ENCODE measurements around the gene RABGAP1L.
"Not testable (repeated sequence)": the region's sequence is repeated elsewhere in the genome, so short reads cannot be mapped to it uniquely, and the experiment has no call there.

RABGAP1L gene

GRCh38 chr1:174153825-174154107 lies 5.6 kb upstream of the RABGAP1L start:
- no peak for DNase-seq (ENCODE audit: low read depth)

DNA sequence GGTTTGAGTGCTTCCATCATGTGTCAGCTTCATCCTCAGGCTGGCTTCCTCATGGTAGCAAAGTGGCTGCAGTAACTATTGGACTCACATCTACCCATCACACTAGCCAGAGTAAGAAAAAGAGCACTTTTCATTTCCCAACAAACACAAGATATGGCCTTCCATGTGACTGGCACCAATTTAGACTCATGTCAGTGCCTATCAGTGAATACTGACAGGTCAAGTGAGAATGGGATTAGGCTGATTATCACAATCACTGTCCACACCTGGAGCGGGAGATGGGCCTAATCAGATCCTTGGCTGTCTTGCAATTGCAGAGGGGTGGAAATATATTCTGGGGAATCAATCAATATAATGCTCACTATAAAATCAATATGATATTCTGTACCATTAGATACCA lies 2.9 kb upstream of the RABGAP1L start:
- DNase-seq (ENCODE audit: low read depth), result no peak

GRCh38 chr1:174157157-174157806 lies 2.0 kb upstream of the RABGAP1L start:
- no peak for DNase-seq (ENCODE audit: low read depth)

GRCh38 chr1:174158767-174159251 lies 511 bp upstream of the RABGAP1L start:
- DNase-seq (ENCODE audit: low read depth), result no peak

DNA sequence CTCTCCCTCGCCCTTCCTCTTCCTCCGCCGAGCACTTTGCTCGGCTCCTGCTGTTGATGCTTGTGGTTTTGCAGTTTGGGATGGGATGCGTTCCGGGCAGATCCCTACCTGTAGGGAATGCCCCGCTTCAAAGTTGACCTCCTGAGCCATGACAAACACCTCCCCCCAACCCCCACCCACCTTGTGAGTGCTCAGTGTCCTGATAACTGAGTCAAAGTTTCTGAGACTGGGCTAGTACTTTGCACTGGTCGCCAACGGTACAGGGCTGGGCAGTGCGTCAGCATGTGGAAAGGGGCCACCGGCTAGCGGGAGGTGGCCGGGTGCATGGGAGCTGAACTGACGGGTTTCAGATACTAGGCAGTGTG lies 771 bp downstream of the RABGAP1L start:
- DNase-seq (ENCODE audit: low read depth), result no peak

GRCh38 chr1:174160603-174161002 lies 1.3 kb downstream of the RABGAP1L start:
- no peak for DNase-seq (ENCODE audit: low read depth)

GRCh38 chr1:174161813-174162212 lies 2.5 kb downstream of the RABGAP1L start:
- no peak for DNase-seq (ENCODE audit: low read depth)

DNA sequence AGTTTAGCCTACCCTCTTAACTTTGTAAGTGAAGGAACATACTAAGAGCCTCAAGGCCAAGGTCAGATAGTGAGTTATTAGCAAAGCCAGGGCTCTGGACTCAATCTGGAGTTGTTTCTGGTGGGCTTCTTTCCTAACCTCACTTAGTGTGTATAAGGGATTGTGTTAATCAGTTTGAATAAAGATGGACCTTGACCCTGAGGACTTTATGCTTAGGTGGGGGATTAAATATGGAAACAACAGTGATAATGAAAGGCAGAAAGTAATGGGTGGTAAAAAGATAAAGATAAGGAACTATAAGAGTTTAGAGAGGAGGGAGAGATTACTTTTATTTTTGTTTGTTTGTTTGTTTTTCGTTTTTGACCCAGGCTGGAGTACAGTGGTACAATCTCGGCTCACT lies 5.5 kb downstream of the RABGAP1L start:
- no peak for DNase-seq (ENCODE audit: low read depth)

DNA sequence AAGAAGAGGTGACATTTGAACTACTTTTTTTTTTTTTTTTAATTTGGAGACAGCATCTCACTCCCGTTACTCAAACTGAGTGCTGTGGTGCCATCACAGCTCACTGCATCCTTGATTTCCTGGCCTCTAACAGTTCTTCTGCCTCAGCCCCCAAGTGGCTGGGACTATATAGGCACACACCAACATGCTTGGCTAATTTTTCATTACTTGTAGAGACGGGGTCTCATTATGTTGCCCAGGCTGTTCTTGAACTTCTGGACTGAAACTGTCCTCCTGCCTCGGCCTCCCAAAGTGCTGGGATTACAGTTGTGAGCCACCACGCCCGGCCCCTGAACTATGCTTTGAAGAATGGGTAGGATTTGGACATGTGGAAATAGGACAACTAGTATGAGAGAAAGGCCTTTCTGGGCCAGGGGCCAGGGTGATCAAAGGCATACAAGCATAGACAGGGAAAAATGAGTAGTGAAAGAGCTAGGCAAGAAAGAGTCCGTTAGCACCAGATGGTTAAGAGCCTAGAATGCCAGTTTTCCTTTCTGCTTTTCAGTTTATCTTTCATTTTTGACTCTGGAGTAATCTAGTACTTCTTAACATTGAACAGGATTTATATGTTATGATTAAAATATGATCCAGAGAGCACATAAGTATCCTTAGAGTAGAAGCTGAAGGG lies 6.3 kb downstream of the RABGAP1L start:
- no peak for DNase-seq (ENCODE audit: low read depth)

DNA sequence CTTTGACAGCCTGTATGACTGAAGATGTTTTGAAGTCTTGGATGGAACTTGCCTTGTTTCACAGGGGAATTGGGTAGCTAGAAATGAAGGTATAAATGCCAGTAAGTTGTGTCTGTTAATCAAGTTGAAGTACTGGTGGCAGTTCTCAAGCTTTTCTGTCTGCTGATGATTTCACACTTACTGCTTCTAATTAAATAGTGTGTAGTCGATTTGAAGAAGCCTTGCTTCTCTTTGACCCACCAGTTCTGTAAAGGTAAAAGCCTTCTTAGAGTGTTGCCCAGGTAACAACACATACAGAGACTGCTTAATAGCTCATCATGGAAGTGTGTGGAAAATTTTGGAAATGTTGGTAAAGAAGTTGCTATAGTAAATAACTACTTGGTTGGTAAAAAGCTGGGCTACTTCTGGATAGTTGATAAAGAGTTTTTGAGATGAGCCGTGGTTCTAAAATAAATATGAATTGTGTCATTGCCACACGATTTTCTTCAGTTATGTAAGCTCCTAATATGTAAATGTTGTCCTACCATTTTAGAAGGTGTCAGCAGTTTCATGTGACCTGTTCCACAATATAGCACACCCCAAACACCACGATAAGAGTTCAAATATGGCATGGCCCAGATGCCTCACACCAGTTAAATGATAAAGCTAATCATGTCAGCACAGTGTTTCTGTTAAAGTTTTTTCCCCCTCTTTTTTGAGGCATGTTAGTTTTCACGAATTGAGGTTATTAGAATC lies 7.4 kb downstream of the RABGAP1L start:
- DNase-seq (ENCODE audit: low read depth), result no peak

DNA sequence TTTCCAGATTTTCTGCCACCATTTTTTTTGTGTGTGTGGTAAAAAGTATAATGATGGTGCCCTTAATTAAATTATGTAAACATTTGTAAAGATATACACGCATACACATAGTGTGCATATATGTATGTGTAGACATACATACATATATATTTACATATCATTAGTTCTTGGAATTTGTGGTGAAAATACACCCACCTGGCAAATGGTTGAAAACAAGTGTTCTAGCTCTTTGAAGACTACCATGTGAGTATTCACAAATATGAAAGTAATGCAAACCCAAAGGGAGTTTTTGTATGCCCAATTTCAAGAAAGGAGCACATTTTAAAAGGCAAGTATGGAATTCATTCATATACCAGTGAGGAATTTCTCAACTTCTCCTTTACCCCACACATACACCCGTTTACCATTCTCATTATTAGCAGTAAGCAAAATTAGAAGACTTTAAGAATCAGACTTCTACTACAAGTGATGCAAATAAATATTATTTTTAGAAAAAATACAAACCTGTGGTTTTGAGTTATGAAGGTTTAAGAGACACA lies 8.0 kb downstream of the RABGAP1L start:
- DNase-seq (ENCODE audit: low read depth), result no peak

DNA sequence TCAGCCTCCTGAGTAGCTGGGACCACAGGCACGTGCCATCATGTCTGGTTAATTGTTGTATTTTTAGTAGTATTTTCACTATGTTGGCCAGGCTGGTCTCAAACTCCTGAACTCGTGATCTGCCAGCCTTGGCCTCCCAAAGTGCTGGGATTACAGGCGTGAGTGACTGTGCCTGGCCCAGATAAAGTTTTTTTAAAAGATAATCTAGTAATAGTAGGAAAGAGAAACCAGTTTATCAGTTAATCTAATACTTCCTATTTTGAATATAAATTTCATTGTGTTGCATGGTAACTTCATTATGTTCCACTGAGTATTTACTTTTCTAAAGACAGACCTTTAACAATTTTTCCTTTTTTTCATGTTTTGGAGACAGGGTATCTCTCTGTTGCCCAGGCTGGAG lies 10.0 kb downstream of the RABGAP1L start:
- no peak for DNase-seq (ENCODE audit: low read depth)

DNA sequence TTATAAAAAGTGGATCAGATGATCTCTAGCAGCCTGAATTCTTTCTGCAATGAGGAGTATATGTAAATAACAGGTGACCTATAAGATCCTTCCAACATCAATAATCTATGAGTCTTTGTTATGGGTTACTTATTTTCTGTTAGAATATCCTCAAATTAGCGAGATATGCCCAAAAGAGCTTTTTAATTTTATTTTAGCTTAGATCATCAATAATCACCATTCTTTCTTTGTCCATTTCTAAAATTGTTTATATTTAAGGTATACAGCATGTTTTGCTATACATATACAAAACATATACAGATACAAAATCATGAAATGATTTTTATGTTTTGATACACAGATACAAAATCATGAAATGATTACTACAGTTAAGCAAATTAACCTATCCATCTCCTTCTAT lies 11.8 kb downstream of the RABGAP1L start:
- no peak for DNase-seq (ENCODE audit: low read depth)

DNA sequence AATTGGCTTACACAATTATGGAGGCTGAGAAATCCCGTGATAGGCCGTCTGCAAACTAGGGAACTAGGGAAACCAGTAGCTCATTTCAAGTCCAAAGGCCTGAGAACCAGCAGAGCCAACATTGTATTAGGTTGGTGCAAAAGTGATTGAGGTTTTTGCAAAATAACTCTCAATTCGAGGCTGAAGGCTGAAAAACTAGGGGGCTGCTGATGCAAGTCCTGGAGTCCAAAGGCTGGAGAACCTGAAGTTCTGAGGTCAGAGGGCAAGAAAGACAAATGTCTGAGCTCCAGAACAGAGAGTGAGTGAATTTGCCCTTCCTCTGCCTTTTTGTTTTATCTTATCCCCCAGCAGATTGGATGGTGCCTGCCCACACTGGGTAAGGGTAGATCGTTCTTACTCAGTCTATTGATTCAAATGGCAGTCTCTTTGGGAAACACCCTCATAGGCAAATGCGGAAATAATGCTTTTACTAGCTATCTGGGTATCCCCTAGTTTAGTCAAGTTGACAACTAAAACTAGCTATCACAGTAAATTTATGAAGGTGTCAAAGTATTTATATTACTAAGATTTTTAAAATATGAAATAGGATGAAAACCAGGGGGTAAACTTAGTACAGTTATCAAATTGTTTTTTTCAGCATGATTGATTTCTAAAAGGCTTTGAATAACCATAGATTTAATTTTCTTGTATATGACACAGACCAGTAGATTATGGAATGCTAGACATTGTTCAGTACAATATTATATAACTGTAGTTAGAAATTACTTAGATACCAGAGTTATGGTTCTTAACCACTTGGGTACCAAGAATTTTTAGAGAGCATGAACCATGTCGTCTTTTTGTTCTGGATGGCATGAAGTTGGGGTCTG lies 15.4 kb downstream of the RABGAP1L start:
- no peak for DNase-seq (ENCODE audit: low read depth)

DNA sequence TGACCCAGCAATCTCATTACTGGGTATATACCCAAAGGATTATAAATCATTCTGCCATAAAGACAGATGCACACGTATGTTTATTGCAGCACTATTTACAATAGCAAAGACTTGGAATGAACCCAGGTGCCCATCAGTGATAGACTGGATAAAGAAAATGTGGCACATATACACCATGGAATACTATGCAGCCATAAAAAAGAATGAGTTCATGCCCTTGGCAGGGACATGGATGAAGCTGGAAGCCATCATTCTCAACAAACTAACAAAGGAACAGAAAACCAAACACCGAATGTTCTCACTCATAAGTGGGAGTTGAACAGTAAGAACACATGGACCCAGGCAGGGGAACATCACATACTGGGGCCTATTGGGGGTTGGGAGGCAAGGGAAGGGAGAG lies 19.1 kb downstream of the RABGAP1L start:
- DNase-seq (ENCODE audit: low read depth), result not testable (repeated sequence)

DNA sequence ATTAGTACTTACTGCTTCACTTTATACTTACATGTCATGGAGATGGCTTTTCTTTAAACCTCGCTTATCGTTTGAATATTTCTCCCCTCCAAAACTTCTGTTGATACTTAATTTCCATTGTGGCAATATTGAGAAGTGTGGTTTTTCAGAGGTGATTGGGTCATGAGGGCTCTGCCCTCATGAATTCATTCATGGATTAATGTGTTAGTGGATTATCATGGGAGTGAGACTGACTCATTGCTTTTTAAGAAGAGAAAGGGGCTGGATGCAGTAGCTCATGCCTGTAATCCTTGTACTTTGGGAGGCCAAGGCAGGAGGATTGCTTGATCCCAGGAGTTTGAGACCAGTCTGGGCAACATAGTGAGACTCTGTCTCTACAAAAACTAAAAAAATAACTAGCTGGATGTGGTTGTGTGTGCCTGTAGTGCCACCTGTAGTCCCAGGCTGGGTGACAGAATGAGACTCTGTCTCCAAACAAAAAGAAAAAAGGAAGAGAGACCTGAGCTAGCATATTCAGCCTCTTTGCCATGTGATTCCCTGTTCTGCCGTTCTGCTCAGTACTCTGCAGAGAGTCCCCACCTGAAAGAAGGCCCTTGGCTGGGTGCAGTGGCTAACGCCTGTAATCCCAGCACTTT lies 30.2 kb downstream of the RABGAP1L start:
- DNase-seq (ENCODE audit: low read depth), result no peak

DNA sequence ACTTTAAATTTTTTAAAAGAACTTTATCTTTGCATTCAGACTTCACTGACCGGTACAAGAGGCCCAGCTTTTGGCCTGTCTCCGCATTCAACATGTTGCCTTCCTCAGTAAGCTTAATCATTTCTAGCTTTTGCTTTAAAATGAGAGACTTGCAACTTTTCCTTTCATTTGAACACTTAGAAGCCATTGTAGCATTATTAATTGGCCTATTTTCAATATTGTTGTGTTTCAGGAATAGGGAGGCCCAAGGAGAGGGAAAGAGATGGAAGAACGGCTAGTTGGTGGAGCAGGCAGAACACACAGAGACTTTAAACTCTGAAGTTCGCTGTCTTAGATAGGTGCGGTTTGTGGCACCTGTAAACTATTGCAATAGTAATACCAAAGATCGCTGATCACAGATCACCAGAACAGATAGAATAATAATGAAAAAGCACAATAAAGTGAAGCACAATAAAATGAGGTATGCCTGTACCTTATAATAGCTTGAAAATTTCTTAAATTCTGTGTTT lies 31.4 kb downstream of the RABGAP1L start:
- DNase-seq (ENCODE audit: low read depth), result no peak

GRCh38 chr1:174191349-174191862 lies 32.1 kb downstream of the RABGAP1L start:
- no peak for DNase-seq (ENCODE audit: low read depth)

- DNase-seq (ENCODE audit: low read depth), result no peak
Observed at GRCh38 chr1:174194461-174194860, 35.1 kb downstream of the RABGAP1L start.

GRCh38 chr1:174197088-174197487 lies 37.8 kb downstream of the RABGAP1L start:
- no peak for DNase-seq (ENCODE audit: low read depth)

- DNase-seq (ENCODE audit: low read depth), result no peak
Observed at GRCh38 chr1:174197547-174197946, 38.2 kb downstream of the RABGAP1L start.

Measured in stimulated activated CD4-positive, alpha-beta T cell treated with anti-CD3 and anti-CD28 coated beads, Interleukin-2, amount 100 ng/mL, for 4 hours (primary cell).